Vein endothelial cell (primary cell): ENCODE measurements around the gene TEX38. TPM values are rescaled to one million over a fixed set of nuclear protein-coding genes. Genes with fewer than 3 reads are reported as not detected.

Source experiments
- total RNA-seq: library from RNA; depleted of rRNA; stranded (reverse); fragments of >200 nt; gene quantifications from 2 replicates; pipeline ENCODE4 v1.2.3, GENCODE V29; 2012

The TEX38 gene
- not detected in 2 replicates for total RNA-seq

GRCh38 chr1:46671554-46671953 is at the start of gene TEX38:
TEX38 (plus strand) TSS chr1:46671854; CDS start chr1:46671935, 81 bp downstream.

GRCh38 chr1:46667782-46668760 is 3.6 kb upstream of the TEX38 start, which contains the start of gene ATPAF1:
ATPAF1 (minus strand) TSS chr1:46668364; CDS start chr1:46668322, 42 bp downstream.

GRCh38 chr1:46718727-46719622 is 47.3 kb downstream of the TEX38 start, which contains the start of gene EFCAB14:
EFCAB14 (minus strand) TSS chr1:46719114; CDS start chr1:46718087, 1,027 bp downstream.

Other genes starting within 250 kb of the TEX38 start
- not detected in 2 replicates for gene DMBX1, start 182.0 kb upstream of the TEX38 start, total RNA-seq
- not detected in 2 replicates for gene KNCN, start 120.2 kb upstream of the TEX38 start, total RNA-seq
- gene MKNK1, start 67.6 kb upstream of the TEX38 start, total RNA-seq: 21.2 and 29.1 TPM in 2 replicates
- gene MOB3C, start 55.0 kb upstream of the TEX38 start, total RNA-seq: 6.2 and 7.5 TPM in 2 replicates
- gene ATPAF1, start 3.5 kb upstream of the TEX38 start, total RNA-seq: 33.1 and 40.5 TPM in 2 replicates
- gene EFCAB14, start 47.3 kb downstream of the TEX38 start, total RNA-seq: 147 and 228 TPM in 2 replicates
- gene CYP4B1, start 127.2 kb downstream of the TEX38 start, total RNA-seq: not detected in 2 replicates